Skeletal muscle satellite cell (primary cell): ENCODE measurements around the gene CREM.

Source experiments
- H3K27me3 ChIP-seq: 2 replicates; pipeline ENCODE4 v1.7.0; 2013; ENCODE audit warnings: low read length; ENCODE audit not compliant: control insufficient read depth, insufficient read depth
- H3K36me3 ChIP-seq: 2 replicates; pipeline ENCODE4 v1.7.0; 2013; ENCODE audit warnings: mild to moderate bottlenecking, control low read depth, low read length; ENCODE audit not compliant: insufficient read depth
- H3K4me1 ChIP-seq: 2 replicates; pipeline ENCODE4 v1.7.0; 2013; ENCODE audit warnings: low read length; ENCODE audit not compliant: control insufficient read depth, insufficient read depth
- H3K4me2 ChIP-seq: 2 replicates; pipeline ENCODE4 v1.7.0; 2013; ENCODE audit warnings: mild to moderate bottlenecking, low read length
- H3K4me3 ChIP-seq: 2 replicates; pipeline ENCODE4 v1.7.0; 2013; ENCODE audit warnings: low read length
- H3K9ac ChIP-seq: 2 replicates; pipeline ENCODE4 v1.7.0; 2013; ENCODE audit warnings: mild to moderate bottlenecking, low read depth, low read length, moderate library complexity
- H3K9me3 ChIP-seq: replicated peaks from 2 replicates; pipeline ENCODE4 v1.7.0; 2013; ENCODE audit warnings: mild to moderate bottlenecking, control low read depth, low read length

The CREM gene

GRCh38 chr10:35224045-35224740 is 97.5 kb downstream of the CREM start:
- Histone ChIP-seq H3K27me3 (no peaks in the 10 kb centered on the region), H3K36me3 (no peaks in the 10 kb centered on the region), H3K9ac (no peak overlapping the region), H3K4me3 (no peak overlapping the region), H3K4me1 (no peaks in the 10 kb centered on the region), H3K4me2 (no peak overlapping the region), H3K9me3 (no peaks in the 10 kb centered on the region)

- no peak overlapping the region for H3K9ac ChIP-seq
- no peak overlapping the region for H3K4me3 ChIP-seq
- H3K9me3 ChIP-seq = no peaks in the 10 kb centered on the region
- no peak overlapping the region for H3K4me2 ChIP-seq
- H3K4me1 ChIP-seq = no peaks in the 10 kb centered on the region
- H3K27me3 ChIP-seq = no peaks in the 10 kb centered on the region
- H3K36me3 ChIP-seq = no peaks in the 10 kb centered on the region
Observed at GRCh38 chr10:35225204-35225603, 98.6 kb downstream of the CREM start.

GRCh38 chr10:35226507-35226906 is 99.9 kb downstream of the CREM start:
- no peaks in the 10 kb centered on the region for H3K4me1 ChIP-seq
- no peaks in the 10 kb centered on the region for H3K9me3 ChIP-seq
- H3K27me3 ChIP-seq = no peaks in the 10 kb centered on the region
- no peak overlapping the region for H3K9ac ChIP-seq
- H3K4me3 ChIP-seq = no peak overlapping the region
- no peak overlapping the region for H3K4me2 ChIP-seq
- no peaks in the 10 kb centered on the region for H3K36me3 ChIP-seq

- Histone ChIP-seq H3K4me3 (no peak overlapping the region), H3K4me2 (no peak overlapping the region), H3K9ac (no peak overlapping the region), H3K9me3 (no peaks in the 10 kb centered on the region), H3K36me3 (no peaks in the 10 kb centered on the region), H3K4me1 (no peaks in the 10 kb centered on the region), H3K27me3 (no peaks in the 10 kb centered on the region)
Observed at GRCh38 chr10:35228058-35228457, 101.4 kb downstream of the CREM start.

GRCh38 chr10:35231646-35232045 is 105.0 kb downstream of the CREM start:
- Histone ChIP-seq H3K36me3 (no peaks in the 10 kb centered on the region), H3K27me3 (no peaks in the 10 kb centered on the region), H3K4me1 (no peaks in the 10 kb centered on the region), H3K4me3 (no peak overlapping the region), H3K9me3 (no peaks in the 10 kb centered on the region), H3K4me2 (no peak overlapping the region), H3K9ac (no peak overlapping the region)

- Histone ChIP-seq H3K4me2 (no peak overlapping the region), H3K9ac (no peak overlapping the region), H3K9me3 (no peaks in the 10 kb centered on the region), H3K36me3 (no peaks in the 10 kb centered on the region), H3K4me1 (no peaks in the 10 kb centered on the region), H3K27me3 (no peaks in the 10 kb centered on the region), H3K4me3 (no peak overlapping the region)
Observed at GRCh38 chr10:35232527-35232926, 105.9 kb downstream of the CREM start.

GRCh38 chr10:35234073-35234472 is 107.4 kb downstream of the CREM start:
- H3K4me2 ChIP-seq = no peak overlapping the region
- H3K4me3 ChIP-seq = no peak overlapping the region
- no peaks in the 10 kb centered on the region for H3K9me3 ChIP-seq
- no peak overlapping the region for H3K9ac ChIP-seq
- no peaks in the 10 kb centered on the region for H3K4me1 ChIP-seq
- no peaks in the 10 kb centered on the region for H3K36me3 ChIP-seq
- no peaks in the 10 kb centered on the region for H3K27me3 ChIP-seq

- no peaks in the 10 kb centered on the region for H3K27me3 ChIP-seq
- no peaks in the 10 kb centered on the region for H3K4me1 ChIP-seq
- no peak overlapping the region for H3K4me3 ChIP-seq
- no peaks in the 10 kb centered on the region for H3K9me3 ChIP-seq
- no peak overlapping the region for H3K4me2 ChIP-seq
- H3K9ac ChIP-seq = no peak overlapping the region
- H3K36me3 ChIP-seq = no peaks in the 10 kb centered on the region
Observed at GRCh38 chr10:35236739-35237138, 110.1 kb downstream of the CREM start.

- Histone ChIP-seq H3K9me3 (no peaks in the 10 kb centered on the region), H3K27me3 (no peaks in the 10 kb centered on the region), H3K4me2 (no peak overlapping the region), H3K9ac (no peak overlapping the region), H3K4me3 (no peak overlapping the region), H3K4me1 (no peaks in the 10 kb centered on the region), H3K36me3 (no peaks in the 10 kb centered on the region)
Observed at GRCh38 chr10:35237766-35238512, 111.3 kb downstream of the CREM start.

GRCh38 chr10:35244549-35244948 is 117.9 kb downstream of the CREM start:
- H3K4me1 ChIP-seq = no peaks in the 10 kb centered on the region
- H3K36me3 ChIP-seq = no peaks in the 10 kb centered on the region
- no peak overlapping the region for H3K9ac ChIP-seq
- no peaks in the 10 kb centered on the region for H3K27me3 ChIP-seq
- H3K9me3 ChIP-seq = no peaks in the 10 kb centered on the region
- no peak overlapping the region for H3K4me3 ChIP-seq
- H3K4me2 ChIP-seq = no peak overlapping the region

GRCh38 chr10:35246770-35247343 is 120.2 kb downstream of the CREM start:
- H3K4me1 ChIP-seq = no peaks in the 10 kb centered on the region
- H3K27me3 ChIP-seq = no peaks in the 10 kb centered on the region
- no peaks in the 10 kb centered on the region for H3K9me3 ChIP-seq
- no peak overlapping the region for H3K4me3 ChIP-seq
- no peak overlapping the region for H3K9ac ChIP-seq
- H3K36me3 ChIP-seq = no peaks in the 10 kb centered on the region
- H3K4me2 ChIP-seq = no peak overlapping the region
